NCI-H1436 (cell line): Measurements from ENCODE around the gene LGR4.

ENCODE experiments used
- DNase-seq: peaks from one replicate; lab custom pipeline; 2025; lab: John Stamatoyannopoulos, UW

Gene LGR4

DNA sequence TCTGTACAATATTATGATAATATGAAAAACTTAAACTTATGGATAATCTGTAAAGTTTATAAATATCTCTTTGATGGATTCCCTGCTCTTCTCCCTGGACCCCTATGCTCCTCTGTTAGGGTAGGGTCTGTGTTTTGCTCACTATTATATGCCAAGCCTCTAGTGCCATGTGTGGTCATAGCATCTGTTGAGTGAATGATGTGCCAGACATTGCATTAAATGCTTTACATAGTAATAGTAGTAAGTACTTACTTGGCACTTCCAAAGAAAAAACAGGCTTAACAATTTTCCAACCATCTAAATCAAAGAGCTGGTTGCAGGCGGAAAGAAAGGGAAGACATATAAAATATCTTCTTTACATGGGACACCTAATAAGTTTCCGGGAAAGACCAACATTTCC lies 46.8 kb downstream of the LGR4 start:
- DNase-seq: no peak

DNA sequence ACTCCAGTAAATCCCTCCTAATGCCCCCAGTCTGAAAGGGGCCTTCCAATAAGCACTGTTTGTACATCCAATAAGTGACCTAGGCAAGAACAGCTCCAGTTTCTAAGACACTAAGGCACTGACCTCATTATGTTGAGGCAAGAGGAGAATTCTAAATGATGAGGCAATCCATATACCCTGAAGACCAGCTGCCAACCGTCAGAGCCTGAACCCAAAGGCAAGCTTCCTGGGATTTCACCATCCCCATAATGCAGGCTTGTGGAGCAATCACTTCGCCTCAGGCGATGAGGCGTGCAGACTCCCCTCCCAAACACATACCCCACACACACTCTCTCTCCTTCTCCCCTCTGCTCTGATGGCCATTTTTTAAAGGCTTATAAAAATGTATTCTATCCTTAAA lies 49.5 kb downstream of the LGR4 start:
- no peak for DNase-seq

DNA sequence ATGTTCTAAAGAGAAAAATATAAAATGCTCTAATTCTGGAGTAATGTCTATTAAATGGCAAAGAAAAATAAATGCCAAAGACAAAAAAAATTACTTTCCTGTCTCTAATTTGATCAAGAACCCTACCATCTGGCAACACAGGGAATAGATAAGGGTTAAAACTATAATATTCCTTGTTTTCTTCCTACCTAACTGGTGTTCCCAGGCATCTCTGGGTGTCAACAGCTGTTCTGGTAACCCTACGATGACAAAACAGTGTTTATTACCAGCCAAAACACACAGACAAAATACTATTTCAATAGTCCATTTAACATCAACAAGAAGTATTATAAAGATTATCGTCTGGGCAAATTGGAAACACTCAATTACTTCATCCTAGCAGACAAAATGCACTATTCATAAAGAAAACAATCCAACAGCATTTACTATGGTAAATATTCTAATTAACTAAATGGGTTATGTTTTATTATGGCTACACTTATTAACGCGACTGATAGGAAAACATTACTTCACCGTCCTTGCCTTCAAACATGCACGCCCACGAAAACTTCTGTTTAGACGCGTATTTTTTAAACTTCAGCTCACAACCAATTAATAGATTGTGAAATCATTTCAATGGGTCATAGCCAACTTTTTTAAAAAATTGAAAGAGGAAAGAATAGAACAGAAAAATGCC lies 50.6 kb downstream of the LGR4 start:
- no peak for DNase-seq

DNA sequence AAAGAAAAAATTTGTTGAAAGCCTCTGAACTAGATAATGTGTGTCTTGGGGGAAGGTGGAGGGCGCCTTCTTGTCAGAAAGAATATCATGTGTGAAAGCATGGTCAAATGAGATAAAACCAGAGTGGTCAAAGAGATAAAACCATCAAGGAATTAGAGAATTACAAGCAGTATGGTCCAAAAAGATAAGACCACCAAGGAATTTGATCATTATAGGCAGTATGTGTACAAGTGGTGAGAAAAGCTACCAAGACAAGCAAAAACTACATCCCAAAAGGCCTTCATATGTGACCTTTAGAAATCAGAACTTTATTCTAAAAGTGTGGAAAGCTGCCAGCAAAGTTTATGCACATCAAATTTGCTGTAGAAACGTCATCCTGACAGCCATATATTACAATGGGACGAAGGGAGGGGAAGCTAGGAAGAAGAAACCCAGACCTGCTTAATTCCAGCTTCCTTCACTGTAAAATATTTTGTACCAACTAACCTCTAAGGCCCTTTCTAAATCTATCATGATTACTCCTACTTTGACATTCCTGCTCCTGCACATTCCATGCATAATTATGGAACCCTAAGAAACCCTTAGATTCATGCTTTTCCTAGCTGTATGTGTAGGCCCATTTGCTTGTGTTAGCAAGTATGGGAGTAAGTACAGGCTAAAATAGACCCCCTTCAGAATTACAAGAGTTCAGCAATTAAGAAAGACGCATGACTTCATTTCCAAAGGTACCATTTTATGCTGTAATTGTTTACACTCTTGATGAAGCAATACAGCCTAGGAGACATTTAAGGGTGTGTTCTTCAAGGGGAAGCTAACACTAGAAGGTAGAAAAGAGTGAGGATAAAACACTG lies 51.6 kb downstream of the LGR4 start:
- DNase-seq: no peak

DNA sequence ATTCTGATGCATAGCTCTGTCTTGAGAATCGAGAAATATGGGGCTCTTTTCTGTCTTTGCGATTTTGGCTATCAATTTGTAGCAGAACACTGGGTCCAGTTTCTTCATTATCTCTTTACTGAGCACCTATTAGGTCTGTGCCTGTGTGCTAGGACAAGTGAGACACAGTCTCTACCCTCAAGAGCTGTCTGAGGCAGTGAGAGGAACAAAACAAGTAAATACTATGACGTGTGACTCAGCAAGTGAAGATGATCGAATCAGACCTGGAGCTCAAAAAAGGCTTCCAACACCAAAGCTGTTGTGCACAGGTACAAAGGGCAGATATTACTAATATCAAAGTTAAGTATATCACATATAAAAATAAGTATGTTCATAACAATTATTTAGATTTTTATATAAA lies 52.4 kb downstream of the LGR4 start:
- DNase-seq: no peak

DNA sequence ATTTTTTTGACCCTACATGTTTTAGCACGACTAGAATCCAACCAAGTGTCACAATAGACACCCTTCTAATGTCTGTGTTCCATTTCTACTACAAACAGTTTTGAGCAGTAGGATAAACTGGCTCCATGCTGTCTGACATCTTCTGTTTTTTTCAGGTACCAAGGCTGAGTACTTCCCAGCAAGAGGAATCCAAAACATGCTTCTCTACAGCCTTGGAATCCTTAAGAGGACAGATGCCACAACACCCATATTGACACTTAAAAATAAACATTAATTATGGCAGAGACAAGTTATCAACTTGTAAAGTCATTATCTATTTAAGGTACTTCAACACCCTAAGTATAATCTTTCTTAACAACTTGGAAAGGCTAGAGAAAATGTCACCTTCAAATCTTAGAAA lies 54.2 kb downstream of the LGR4 start:
- no peak for DNase-seq

DNA sequence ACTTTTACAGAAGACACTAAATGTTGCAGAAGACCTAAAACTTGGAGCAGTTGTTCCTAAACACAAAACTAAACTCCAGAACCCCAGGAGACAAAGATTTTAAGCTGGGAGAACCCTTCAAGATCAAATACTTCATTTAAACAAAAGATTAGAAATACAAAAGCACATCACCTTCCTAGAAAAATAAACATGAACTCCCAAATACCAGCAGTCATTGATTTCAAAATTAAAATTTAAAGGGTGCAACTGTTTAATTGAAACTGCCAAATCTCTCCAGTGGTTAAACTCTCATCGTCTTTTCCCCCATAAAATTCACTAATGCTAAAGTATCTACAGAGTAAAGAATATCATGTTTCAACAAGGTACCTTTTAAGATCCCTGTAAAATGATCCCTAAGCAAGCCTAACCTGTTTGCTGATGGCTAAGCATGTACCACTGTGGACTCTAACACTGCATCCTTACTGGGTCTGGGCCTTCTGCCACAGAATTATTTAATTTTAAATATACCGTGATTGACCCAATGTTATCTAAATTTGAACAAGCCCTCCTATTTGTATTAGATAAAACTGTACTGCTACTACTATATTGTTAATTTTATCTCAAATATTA lies 55.9 kb downstream of the LGR4 start:
- no peak for DNase-seq

DNA sequence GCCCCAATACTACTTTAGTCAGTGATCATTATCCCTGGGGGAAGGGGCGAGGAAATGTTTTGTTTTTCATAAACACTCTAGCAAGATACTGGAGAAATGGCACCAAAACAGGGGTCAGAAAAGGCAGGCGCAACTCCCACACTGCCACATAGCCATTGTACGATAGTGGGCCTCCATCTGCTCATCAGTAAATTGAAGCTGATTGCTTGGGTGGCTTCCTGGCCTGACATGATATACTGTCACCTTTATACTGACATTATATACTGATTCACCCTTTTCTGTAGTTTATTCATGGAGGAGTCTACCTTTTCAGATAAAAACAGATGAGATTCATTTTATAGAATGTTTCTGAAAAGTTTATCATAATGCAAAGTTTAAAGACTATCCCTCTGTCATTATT lies 57.9 kb downstream of the LGR4 start:
- DNase-seq: no peak

DNA sequence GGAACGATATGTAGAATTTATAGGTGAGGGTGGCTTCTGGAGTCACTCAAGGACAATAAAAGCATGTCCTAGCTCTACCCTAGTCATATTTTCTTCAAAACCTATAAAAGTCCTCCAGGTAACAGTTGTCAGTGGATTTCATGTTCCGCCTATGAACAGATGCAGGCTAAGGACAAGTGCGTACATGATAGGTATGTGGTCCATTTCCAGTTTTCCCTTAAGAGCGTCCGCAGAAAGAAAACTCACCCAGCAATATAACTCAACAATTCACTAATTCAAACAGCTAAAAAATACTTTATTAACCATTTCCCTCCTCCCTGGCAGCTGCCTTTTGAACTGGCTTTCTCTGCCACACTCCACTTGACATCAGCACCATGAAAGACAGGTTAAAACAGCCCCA lies 59.4 kb downstream of the LGR4 start:
- DNase-seq: no peak

DNA sequence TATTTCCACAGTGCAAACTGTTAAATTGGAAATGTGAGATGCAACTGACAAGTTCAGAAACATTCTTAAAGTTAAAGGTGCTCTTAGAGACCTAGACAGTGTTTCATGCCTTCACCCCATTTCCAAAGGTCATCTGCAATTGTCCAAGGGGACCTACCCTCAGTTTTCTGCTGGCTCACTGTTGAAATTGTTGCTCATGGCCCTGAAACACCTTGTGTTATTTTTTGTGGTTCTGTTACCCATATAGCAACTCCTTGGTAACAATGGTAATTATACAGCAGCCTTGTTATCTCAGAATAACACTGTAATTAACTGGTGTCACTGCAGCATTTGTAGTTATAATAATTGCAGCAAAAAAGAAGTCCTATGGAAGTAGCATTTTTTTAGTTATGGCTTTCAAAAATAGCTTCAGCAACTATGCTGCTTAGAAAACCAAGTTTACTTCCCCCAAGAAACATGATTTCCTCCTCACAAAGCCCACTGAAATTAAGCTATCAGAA lies 60.3 kb downstream of the LGR4 start:
- DNase-seq: no peak

DNA sequence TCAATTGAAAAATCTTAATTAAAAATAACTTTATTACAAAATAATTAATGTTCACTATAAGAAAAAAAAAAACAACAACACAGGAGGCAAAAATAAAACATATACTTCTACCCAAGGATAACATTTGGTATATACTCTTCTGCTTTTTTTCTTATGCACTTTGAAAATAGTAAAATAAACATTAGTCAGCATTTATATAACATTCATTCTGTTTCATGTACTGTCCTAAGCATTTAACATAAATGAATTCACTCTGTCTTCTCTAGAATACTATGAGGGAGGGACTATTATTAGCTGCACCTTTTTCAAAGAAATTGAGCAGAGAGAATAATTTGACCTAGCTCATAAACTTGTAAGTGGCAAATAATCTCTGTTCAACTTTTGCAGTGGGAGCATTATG lies 61.3 kb downstream of the LGR4 start:
- DNase-seq: no peak

DNA sequence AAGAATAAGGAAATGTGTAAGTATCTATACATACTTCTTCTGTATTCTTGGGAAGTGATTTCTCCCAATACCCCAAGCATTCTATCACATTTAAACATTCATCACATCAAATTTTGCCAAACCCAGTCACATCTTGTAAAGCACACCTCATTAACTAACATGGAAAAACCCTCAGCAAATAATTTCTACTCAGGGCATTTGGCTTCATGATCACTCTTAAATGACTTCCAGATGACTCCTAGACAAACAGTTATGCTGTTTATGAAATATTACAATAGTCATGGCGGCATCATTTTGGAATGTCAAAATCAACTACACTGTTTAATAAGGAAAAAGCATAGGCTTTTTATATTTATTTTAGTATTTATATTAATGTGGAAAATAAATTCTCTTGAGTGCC lies 62.3 kb downstream of the LGR4 start:
- no peak for DNase-seq

DNA sequence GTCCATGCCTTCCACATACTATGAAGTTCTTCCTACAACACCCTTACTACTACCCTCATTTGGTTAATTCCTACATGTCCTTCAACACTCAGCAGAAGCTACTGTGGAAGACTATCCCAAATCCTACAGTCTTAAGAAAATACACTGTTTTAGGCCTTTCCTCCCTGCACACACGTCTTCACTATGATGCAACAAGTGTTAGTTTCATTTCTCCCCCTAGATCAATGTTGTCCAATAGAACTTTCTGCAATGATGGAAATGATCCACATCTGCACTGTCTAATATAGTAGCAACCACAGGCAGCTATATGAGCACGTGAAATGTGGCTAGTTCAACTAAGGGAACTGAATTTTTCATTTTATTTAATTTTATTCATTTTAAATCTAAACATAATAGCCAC lies 62.8 kb downstream of the LGR4 start:
- DNase-seq: no peak

DNA sequence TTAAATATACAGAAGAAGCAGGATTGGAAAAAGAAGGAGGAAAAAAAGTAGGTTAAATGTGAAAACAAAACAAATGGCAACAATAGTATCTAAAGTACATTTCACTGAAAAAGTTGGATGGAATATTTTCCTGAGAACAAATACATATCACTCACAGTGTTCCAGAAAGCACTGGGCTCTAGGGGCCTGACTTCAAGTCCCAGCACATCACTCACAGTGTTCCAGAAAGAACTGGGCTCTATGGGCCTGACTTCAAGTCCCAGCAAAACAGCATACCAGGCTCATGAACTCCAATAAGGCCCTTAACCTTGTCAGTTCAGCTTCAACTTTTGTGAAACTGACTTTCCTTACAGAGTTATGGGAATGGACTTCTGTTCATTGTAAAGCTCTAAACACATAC lies 63.5 kb downstream of the LGR4 start:
- no peak for DNase-seq

DNA sequence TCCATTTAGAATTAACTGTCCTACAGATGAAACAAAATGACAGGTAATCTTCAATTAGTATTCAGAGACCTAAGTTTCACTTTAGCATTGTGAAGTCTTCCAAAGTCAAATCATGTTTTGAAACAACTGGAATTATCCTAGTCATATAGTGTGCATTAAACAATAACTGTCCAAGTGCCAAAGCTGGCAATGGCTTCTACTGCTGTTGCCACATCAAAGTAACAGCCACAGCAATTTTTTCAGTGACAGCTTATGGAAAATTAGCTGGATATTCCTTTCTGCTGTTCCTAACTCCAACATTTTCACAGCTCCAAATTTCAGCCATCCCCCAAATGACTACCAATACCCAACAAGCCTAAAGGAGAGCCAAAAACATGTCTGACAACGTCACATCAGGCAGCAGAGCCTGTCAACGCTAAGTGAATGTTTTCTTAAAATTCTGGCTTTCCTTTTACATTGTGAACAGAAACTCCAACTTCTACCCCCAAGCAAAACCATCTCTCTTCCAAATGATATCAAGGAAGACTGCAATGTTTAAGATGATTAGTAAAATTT lies 64.3 kb downstream of the LGR4 start:
- DNase-seq: no peak

DNA sequence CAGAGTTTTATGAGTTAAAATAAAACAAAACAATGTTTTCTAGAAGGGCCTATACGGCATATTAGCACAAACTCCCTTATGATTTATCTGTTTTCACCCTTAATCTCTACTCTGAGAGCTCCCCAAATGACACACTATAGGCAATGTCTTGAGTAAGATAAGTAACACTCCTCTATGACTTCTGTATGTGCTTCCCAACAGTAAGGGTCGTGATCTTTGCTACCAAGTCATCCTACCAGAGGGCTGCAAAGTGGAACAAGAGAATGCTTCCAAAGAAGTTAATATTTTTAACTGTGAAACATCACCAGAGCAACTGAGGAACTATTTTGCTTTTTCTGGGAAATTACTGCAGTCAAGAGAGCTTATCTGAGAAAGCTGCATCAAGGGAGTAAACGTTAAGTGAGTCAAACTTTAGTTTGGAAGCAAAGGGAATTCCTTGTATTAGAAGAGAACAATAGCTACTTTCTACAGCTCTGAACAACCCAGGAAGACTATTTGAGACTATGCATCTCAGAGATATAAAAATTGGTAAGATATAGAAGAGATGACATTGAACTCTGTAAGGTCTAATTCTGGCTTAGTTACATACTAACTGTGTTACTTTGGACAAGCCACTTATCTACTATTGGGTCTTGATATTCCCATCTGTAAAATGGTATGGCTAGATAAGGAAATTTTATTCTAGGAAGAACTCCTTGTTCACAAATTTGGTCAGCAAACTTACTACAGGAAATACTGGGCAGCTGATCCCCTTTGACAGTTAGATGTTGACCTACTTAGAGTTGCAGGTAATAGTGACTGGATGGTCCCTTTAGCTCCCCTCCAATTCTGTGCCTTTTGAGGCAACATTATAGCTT lies 65.9 kb downstream of the LGR4 start:
- DNase-seq: no peak

DNA sequence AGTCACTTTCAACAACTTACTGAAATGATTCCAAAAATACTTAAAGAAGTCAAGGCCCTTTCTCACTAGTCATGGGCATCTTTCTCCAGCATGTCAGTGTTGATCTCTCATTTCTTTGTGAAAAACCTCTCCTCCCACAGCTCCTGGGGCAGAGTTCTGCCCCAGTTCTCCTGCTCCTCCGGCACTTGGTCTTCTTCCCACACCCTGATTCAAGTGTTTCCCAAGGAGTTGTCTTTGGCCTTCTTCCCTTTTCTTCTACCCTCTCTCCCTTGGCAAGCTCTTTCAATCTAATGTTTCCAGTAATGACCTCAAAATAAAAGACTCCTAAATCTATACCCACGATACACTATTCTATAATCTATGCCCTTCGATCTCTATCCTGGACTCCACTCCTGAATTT lies 67.5 kb downstream of the LGR4 start:
- DNase-seq: no peak

DNA sequence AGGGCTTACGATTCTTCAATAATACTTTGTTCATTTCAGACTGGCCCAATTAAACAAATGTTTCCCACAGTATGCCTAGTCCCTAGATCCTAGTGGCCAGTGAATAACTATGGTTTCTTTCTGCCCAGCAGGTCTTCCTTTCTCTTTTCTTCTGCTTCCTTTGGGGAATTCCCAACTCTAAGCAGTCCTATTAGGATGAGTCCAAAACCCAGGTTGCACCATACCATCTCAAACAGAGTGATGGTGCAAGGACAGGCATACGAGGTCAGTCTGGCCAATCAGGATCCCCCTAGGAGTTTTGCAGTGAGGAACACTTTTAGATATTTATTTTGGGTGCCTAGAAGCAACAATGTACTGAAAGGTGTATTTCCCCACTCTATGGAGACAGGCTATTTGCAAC lies 68.2 kb downstream of the LGR4 start:
- no peak for DNase-seq

DNA sequence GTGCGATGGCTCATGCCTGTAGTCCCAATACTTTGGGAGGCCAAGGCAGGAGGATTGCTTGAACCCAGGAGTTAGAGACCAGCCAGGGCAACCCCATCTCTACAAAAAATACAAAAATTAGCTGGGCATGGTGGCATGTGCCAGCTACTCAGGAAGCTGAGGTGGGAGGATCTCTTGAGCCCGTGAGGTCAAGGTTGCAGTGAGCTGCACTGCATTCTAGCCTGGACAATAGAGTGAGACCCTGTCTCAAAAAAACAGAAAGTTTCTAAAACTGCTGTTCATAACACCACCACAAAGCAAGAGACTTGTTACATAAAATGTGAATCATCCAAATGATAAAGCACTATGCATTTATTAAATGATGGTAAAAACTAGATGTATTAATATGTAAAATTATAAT lies 69.4 kb downstream of the LGR4 start:
- no peak for DNase-seq

DNA sequence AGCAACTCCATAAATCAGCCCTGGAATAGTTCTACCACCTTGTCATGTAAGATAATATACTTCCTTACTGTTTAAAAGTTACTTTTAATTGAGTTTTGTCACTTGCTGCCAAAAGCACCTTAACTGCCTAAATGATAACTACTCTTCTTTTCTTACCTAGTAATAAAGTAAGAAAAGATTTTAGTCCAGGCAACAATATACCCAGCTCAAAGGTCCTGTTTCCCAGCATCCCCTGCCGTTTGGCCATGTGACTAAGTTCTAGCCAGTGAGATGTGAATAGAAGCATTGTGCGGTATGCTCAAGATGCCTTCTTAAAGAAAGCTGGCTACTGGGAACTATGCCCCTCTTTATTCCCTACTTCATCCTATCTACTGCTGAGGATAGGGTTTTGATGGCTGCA lies 70.1 kb downstream of the LGR4 start:
- no peak for DNase-seq

DNA sequence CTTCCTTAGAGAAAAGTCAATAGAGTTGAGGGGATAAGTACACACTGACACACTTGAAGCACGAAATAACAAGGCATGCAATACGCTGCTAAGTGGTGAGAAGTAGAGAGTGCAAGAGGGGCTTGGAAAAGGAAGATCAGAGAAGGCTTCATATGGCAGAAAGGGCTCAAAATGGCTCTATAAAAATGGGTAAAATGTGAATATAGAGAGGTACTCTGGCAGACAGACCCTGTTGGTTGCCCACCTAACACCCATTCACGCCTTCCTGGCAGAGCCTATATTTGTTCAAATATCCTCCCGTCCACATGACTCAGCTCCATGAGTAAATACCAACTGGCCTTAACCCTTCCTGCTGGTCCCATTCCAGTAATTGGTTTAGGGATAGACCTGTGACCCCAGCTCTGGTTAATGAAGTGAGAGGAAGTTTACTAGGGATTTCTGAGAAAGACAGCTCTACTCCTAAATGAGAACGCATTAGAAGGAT lies 70.7 kb downstream of the LGR4 start:
- no peak for DNase-seq
